DMS114 treated with DMSO at 0.1 percent for 48 hours (cell line): Measurements from ENCODE around the gene SEC14L1.

Experiments used
- DNase-seq: peaks from one replicate; lab custom pipeline; 2025; ENCODE audit not compliant: unreplicated experiment; lab: John Stamatoyannopoulos, UW

Gene SEC14L1

DNA sequence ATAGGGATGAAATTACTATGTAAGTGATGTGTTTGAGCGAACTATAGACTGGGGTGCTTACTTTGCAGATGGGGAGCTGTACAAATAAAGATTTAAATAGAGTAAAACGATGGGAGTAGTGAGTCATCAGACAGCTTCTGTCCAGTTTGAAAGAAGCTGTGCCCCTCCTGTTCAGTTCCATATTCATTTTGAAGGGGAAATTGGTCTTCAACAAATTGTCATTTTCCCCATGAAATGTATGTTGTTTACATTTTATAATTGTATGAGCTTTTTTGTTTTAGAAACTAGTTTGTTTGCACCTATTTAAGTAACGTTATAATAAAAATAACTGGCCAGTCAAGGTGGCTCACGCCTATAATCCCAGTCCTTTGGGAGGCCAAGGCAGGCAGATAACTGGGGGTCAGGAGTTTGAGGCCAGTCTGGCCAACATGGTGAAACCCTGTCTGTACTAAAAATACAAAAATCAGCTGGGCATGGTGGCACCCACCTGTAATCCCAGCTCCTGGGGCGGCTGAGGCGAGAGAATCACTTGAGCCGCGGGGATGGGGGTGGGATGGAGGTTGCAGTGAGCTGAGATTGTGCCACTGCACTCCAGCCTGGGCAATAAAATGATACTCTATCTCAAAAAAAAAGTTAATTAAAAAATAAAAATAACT, 20.2 kb downstream of the SEC14L1 start:
- no peak for DNase-seq

DNA sequence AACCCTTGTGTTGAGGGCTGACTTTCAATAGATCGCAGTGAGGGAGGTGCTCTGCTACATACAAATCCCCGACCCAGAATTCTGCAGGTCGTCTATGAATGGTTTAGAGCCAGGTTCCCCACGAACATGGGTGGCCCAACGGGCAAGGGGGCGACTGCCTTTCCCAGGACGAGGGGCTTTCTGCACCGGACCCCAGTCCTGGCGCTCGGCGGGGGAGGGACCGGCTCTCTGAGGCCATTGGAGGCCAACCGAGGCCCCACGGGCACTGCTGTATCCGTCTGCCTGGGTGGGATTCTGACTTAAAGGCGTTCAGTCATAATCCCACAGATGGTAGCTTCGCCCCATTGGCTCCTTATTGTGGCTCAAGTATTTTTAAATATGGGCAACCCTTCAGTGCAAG, 21.2 kb downstream of the SEC14L1 start:
- DNase-seq = no peak

- no peak for DNase-seq
These were observed 22.2 kb downstream of the SEC14L1 start for GRCh38 chr17:77163001-77163400.

DNA sequence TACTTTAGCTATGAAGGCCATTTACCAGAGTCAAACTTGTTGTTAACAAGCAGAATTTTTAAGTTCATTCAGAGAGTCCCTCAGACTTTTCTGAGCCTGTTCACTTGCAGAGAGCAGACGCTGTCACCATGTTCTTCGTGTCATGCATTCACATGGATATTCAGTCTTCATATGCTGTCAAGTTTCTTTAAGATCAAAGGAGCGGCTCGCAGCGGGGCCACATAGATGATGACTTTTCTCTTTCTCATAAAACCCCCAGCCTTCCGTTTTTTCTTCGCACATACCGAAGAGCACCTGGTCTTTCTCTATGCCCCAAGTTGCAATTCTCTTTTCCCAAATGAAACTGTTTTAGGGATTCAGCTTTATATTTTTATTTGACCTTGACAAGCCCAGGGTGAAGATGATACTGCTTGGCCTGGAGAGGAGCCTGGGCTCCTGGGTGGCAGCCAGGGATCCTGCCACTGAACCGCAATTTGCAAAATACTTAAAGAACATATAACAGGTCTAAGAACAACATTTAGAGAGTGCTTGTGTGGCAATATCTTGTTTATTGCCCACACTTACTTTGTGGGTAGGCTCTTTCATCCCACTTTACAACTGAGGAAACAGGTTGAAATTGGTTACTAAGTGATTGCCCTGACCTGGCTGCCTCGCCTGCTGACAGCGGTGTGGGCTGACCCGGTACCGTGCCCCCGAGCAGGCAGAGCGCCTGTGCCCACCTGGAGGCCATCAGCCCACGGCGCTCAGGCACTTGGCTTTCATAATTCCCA, 22.9 kb downstream of the SEC14L1 start:
- DNase-seq = no peak

DNA sequence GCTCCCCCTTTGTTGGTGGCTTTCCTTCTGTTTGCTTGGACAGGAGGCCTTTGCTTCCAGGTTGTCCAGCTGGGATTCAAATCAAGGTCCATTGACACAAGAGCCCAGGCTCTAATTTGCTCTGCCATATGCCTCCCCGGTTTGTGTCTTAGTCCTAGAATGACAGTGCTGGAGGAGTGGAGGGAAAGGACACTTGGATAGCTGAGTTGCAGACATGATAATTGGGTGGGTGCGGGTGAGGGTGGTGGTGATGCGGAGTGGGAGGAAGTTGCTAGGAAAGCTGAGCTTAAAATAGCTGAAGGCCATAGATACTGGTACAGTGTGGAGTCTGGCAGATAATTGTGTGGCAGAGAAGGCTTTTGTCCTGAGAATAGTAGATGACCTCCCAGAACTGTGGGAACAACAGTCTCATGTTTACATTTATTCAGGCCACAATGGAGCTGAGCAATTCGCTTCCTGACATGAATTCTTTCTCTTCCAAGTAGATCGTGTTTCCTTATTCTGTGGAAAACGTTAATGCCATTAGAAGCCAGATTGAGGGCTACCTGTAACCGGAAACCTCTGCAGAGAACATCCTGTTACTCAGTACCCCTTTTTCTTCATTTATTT, 23.8 kb downstream of the SEC14L1 start:
- no peak for DNase-seq

DNA sequence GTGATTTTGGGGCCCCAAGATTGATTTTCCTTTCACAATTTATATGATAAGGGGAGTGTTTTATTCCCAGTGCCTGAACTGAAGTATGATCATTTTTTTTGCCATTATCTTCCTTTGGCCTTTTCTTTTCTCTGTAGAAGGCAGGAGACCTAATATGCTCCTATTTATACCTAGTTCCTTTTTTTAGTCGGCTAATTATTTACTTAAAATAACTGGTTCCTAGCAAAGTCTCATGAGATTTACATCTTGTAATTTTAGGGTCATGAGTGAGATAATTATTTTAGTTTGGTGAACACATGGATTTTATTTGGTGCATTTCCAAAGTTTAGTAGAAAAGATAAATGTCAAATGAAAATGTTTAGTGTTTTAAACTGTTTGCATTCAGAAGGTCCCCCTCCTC, 24.8 kb downstream of the SEC14L1 start:
- DNase-seq = no peak

GRCh38 chr17:77167472-77168306, 26.9 kb downstream of the SEC14L1 start:
- no peak for DNase-seq

DNA sequence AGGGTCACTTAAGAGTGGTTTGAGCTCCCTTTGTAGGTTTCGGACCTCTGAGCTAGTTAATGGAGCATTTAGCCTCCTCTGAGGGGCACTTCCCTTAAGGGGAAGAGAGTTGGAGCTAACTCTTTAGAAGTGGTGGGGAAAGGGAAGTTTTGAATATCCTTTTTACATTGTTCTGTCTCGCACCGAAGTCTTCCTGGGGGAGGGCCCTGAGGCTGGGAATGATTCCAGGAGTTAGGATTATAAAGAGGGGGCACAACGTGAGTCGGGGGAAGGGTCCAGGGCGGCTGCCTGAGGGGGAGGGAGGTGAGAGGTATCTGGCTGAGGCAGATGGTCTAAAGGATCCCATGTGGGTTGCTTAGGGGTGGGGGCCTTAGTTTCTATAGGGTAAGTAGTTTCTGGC, 32.3 kb downstream of the SEC14L1 start:
- DNase-seq = no peak

DNA sequence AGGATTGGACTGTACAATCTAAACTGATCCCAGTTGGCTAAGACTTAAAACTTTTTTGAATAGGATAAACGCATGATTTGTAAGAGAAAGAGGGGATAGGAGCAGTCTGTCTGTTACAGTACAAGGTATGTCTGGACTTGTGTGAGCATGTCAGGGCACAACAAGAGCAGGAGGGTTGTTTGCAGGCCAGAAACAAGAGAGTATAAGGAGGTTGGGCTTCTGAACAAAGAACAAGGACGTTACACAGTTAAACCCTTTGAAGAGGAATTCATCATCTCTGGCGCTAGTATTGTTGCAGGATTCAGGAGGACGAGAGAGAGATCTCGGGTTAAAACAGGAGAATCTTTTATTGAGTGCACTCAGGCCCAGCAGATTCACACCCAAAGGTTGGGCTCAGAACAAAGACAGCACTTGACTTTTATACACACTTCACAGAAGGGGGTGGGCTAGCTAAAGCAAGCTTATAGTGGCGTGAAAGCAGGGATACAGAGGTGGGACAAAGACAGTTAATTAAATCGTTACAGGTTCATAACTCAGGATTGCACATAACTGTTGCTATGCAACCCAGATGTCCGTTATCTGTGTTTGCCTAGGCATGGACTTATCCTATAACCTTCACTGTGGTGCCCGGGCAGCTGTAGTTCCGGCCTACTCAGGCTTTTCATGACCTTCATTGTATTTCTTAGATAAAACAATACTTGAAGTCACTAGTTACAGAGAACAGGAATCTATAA, 34.3 kb downstream of the SEC14L1 start:
- DNase-seq = no peak

DNA sequence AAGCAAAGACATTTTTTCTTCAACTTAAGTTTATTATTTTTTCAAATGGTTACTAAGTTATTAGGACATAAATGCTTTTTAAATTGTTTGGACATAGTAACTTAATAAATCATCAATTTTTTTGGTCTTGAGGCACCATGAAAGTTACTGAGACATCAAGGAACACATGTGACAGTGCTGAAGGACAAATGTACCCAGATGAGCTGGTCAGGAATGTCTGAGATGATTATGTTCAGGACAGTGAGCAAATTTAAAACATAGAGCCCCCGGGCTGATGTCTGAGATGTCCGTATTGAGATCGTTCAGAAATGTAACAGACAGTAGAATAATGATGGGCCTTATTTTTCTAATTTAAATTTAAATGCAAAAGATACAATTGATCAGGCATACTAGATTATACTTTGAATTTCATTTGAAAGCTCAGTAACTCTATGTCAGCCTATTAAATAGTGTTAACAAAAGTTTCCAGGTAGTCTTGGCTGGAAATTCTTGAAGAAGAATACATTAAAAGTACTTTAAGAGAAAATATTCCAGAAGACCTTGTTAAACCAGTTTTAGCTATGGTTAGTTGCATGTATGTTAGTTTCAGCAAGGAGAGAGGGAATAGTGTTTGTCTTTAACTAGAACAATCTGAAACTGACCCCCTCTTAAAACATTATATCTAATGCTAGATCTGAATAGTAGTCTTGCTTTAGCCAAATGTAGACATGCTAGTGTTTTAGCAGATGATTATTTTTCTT, 36.4 kb downstream of the SEC14L1 start:
- no peak for DNase-seq

DNA sequence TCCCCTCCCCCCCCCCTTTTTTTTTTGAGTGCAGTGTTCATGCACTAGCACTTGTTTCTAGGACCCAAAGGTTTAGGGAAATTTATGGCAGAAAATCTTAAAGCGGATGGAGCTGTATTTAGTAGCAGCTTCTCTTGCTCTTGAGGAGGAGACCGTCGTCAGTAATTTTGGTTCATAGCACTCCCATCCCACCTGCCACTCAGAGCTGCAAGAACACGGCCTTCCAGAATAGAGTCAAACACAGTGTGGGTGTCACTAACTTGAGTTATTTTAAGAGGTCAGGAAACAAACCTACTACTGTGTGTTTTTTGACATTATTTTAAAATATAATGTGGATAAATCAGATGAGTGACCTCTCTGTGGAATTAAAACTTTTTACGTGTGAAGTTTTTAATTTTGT, 37.3 kb downstream of the SEC14L1 start:
- DNase-seq = no peak

DNA sequence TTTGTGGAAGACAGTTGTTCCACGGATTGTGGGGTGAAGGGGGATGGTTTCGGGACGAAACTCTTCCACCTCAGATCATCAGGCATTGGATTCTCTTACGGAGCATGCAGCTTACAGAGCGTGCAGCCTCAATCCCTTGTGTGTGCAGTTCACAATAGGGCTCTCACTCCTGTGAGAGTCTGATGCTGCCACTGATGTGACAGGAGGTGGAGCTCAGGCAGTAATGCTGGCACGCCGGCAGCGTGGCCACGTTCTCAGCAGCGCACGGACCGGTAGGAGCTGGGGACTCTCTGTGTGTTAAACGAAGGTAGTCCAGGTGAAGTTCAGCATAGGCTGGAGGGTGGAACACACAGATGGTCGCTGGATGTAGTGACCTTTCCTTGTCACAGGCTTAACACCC, 37.8 kb downstream of the SEC14L1 start:
- DNase-seq = no peak

- DNase-seq = no peak
These were observed 40.0 kb downstream of the SEC14L1 start for GRCh38 chr17:77180503-77181357.

DNA sequence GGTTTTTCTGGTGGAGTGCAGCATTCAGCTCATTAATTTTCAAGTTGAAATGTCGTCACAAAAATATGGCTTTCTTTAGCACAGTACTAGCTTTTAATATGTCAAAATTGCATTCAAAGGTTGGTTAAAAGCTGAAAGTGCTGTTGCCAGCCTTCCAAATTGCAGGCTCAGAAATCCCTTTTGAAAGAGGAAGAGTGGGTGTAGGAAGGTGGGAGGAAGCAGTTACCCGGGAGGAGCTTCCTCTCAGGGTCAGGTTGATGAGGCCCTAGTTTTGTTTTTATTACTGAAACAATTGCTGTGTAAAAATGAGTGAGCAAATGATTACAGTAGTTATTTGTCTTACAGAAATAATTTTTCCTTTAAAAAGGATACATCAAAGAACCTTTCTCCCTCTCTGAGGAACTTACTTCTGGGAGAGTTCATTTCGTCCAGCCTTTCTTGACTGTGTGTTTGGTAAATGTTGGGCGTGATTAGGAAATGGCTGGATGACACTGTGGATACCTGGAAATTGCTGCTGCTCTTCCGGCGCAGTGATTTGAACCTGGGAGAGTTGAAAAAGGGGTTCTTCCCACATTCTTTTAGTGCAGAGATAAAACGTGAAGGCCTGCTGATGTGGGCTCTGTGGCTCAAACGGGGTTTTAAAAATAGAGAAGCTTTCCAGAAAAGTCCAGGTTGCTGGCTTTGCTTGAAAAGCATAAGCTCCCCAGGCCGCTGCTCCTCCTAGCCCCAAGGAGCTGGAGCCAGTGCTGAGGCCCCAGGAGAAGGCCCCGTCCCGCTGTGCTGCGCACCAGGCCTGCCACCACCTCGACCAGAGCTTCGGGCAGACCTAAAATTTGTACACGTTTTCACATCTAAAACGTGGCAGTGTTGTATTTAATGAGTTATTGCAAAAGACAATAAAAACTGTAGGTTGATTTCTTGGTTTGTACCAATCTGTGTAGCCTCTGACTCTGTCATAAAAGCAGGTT, 41.7 kb downstream of the SEC14L1 start:
- no peak for DNase-seq

DNA sequence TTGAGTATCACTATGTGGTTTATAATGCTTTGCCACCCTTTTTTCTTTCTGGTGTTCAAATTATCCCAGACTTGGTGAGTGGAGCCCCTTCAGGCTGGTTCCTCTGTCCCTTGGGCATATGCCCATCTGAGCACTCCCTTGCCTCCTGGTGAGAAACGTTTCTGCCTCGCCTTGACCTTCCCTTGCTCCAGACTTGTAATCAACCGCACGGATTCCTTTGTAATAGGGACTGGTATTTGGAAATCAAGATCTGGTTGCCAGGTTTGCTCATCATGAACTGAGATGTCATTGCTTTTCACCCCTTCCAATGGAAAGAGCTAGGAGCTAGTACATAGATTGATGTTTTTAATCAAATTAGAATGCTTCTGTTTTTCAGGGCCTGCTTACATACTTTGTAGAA, 43.7 kb downstream of the SEC14L1 start:
- no peak for DNase-seq

DNA sequence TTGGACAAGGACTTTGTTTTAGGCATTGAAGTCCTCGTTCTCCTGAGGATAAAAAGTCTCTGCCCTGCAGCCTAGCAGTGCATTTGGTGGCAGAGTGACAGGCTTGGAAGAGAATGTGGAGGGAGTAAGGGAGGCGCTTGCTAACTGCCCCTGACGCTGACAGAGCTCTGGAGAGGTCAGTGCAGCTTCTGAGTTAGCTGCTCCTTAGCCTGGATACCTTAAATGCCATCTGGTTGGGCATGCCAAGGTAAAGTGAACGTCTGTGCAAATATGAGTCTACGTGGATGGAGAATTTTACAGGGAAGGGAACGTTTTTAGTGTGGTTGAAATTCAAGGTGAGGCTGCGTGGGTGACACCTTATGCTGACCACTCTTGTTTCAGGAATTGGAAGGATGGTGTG, 44.4 kb downstream of the SEC14L1 start:
- no peak for DNase-seq

DNA sequence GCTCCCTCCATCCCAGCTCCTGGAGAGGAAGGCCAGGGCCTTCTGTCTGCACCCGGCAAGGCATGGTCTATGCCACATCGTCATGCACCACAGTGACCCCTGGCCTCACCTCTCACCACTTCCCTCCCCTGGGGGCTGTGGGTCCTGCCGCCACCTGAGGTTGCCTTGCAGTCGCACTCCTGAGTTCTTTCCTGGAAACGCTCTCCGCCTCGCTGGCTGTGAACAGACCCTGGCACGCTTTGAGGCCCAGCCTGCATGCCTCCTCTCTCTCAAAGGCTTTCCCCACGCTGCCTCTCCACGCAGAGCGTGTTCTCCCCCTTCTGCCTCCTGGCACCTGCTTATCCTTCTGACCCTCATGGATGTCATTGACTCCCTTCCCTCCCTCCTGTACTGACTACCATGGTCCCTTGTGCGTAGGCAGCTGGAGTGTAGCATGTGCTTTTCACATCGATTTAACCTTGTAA, 45.4 kb downstream of the SEC14L1 start:
- DNase-seq = no peak
